ENCODE results near the gene SLC17A2.

SLC17A2 gene

GRCh38 chr6:25883991-25884390 is 46.5 kb downstream of the SLC17A2 start:
- no peak for DNase-seq (ENCODE audit: low spot score)

GRCh38 chr6:25883536-25883935 is 47.0 kb downstream of the SLC17A2 start:
- no peak for DNase-seq (ENCODE audit: low spot score)

- DNase-seq (ENCODE audit: low spot score) = no peak
Measured at GRCh38 chr6:25882051-25882496, 48.4 kb downstream of the SLC17A2 start.

- DNase-seq (ENCODE audit: low spot score) = no peak
Measured at GRCh38 chr6:25880601-25881000, 49.9 kb downstream of the SLC17A2 start.

GRCh38 chr6:25878721-25879322 is 51.7 kb downstream of the SLC17A2 start:
- DNase-seq (ENCODE audit: low spot score) = no peak

GRCh38 chr6:25875926-25876602 is 54.4 kb downstream of the SLC17A2 start:
- no peak for DNase-seq (ENCODE audit: low spot score)

- DNase-seq (ENCODE audit: low spot score) = no peak
Measured at GRCh38 chr6:25875563-25875905, 55.0 kb downstream of the SLC17A2 start.

- no peak for DNase-seq (ENCODE audit: low spot score)
Measured at GRCh38 chr6:25874822-25875562, 55.5 kb downstream of the SLC17A2 start.

- no peak for DNase-seq (ENCODE audit: low spot score)
Measured at GRCh38 chr6:25874118-25874517, 56.4 kb downstream of the SLC17A2 start, which contains the start of gene SLC17A3. Gene SLC17A3, minus strand, starts transcription at chr6:25874243. Its CDS starts 5,856 bp downstream, at chr6:25868387.

GRCh38 chr6:25872814-25873213 is 57.7 kb downstream of the SLC17A2 start:
- DNase-seq (ENCODE audit: low spot score) = no peak

GRCh38 chr6:25869840-25870239 is 60.7 kb downstream of the SLC17A2 start:
- no peak for DNase-seq (ENCODE audit: low spot score)

GRCh38 chr6:25868436-25869183 is 61.9 kb downstream of the SLC17A2 start:
- DNase-seq (ENCODE audit: low spot score) = no peak

GRCh38 chr6:25866011-25866410 is 64.5 kb downstream of the SLC17A2 start:
- no peak for DNase-seq (ENCODE audit: low spot score)

- no peak for DNase-seq (ENCODE audit: low spot score)
Measured at GRCh38 chr6:25863360-25863759, 67.1 kb downstream of the SLC17A2 start.
